HepG2 (cell line): Measurements from ENCODE around the gene STOM. TPM values are rescaled to one million over a fixed set of nuclear protein-coding genes. Genes with fewer than 3 reads are reported as not detected.

Experiments
- AFF4 ChIP-seq: sonication (generic); formaldehyde crosslinking; IDR thresholded peaks from 2 replicates; pipeline ENCODE4 v1.4.0; 2020; ENCODE audit warnings: missing genetic modification reagents
- ATF2 ChIP-seq: sonication (generic); formaldehyde crosslinking; IDR thresholded peaks from 2 replicates; pipeline ENCODE4 v1.4.0; 2020; ENCODE audit warnings: missing genetic modification reagents
- ATF3 ChIP-seq: sonication (generic); formaldehyde crosslinking; IDR thresholded peaks from 2 replicates; pipeline ENCODE4 v1.4.0; 2020; ENCODE audit warnings: missing genetic modification reagents
- ATF4 ChIP-seq, 2 experiments: fragments of 450-650 bp in 1 of 2; sonication (generic) in 1 of 2; formaldehyde crosslinking; IDR thresholded peaks; 2 replicates each; pipeline versions ENCODE4 v1.5.0 to v1.8.0; 2020 to 2022; ENCODE audit warnings: mild to moderate bottlenecking in 1 of 2, missing genetic modification reagents in 1 of 2
- ATF7 ChIP-seq, 2 experiments: fragments of 450-650 bp in 1 of 2; sonication (generic) in 1 of 2; formaldehyde crosslinking in 1 of 2; IDR thresholded peaks; 2 replicates each; pipeline versions ENCODE4 v1.4.0 to v1.6.1; 2016 to 2020; ENCODE audit warnings: antibody characterized with exemption in 1 of 2, mild to moderate bottlenecking in 1 of 2, missing genetic modification reagents in 1 of 2
- IRX3 ChIP-seq: sonication (generic); formaldehyde crosslinking; IDR thresholded peaks from 2 replicates; pipeline ENCODE4 v1.8.1; 2023; ENCODE audit warnings: mild to moderate bottlenecking, low read depth, missing genetic modification reagents, borderline replicate concordance
- JDP2 ChIP-seq: sonication (generic); formaldehyde crosslinking; IDR thresholded peaks from 2 replicates; pipeline ENCODE4 v1.8.1; 2022; ENCODE audit warnings: missing genetic modification reagents, borderline replicate concordance
- JUN ChIP-seq: sonication (generic); formaldehyde crosslinking; IDR thresholded peaks from 2 replicates; pipeline ENCODE4 v1.4.0; 2020; ENCODE audit warnings: mild to moderate bottlenecking, missing genetic modification reagents
- NFIB ChIP-seq: sonication (generic); formaldehyde crosslinking; IDR thresholded peaks from 2 replicates; pipeline ENCODE4 v1.9.0; 2021; ENCODE audit warnings: missing genetic modification reagents, mild to moderate bottlenecking, borderline replicate concordance
- RBFOX2 ChIP-seq: fragments of 200-400 bp; formaldehyde crosslinking; IDR thresholded peaks from 2 replicates; pipeline ENCODE4 v1.6.1; 2017; ENCODE audit warnings: low read depth, mild to moderate bottlenecking, low read length
- ZFP37 ChIP-seq: sonication (generic); formaldehyde crosslinking; IDR thresholded peaks from 2 replicates; pipeline ENCODE4 v1.4.0; 2020; ENCODE audit warnings: missing genetic modification reagents, borderline replicate concordance
- ZNF331 ChIP-seq: sonication (generic); formaldehyde crosslinking; IDR thresholded peaks from 2 replicates; pipeline ENCODE4 v1.4.0; 2020; ENCODE audit warnings: missing genetic modification reagents
- ZNF549 ChIP-seq: sonication (generic); formaldehyde crosslinking; IDR thresholded peaks from 2 replicates; pipeline ENCODE4 v1.5.0; 2020; ENCODE audit warnings: missing genetic modification reagents
- ZNF550 ChIP-seq: sonication (generic); formaldehyde crosslinking; IDR thresholded peaks from 2 replicates; pipeline ENCODE4 v1.4.0; 2020; ENCODE audit warnings: mild to moderate bottlenecking, missing genetic modification reagents, borderline replicate concordance
- ZNF605 ChIP-seq: sonication (generic); formaldehyde crosslinking; IDR thresholded peaks from 2 replicates; pipeline ENCODE4 v1.8.0; 2022; ENCODE audit warnings: mild to moderate bottlenecking, missing genetic modification reagents
- polyA plus RNA-seq, 8 experiments: library from polyadenylated mRNA; depleted of rRNA in 3 of 8; stranded (reverse) in 7 of 8; unstranded in 1 of 8; fragments of >200 nt; fragmentation: Illumina TruSeq in 4 of 8; extraction: Trizol in 4 of 8; gene quantifications; 2 replicates each; pipeline versions ENCODE4 v1.2.1 to v1.2.3, GENCODE V29; 2011 to 2016; ENCODE audit warnings: low read depth in 4 of 8, missing spikeins in 1 of 8, mixed read lengths in 1 of 8; ENCODE audit not compliant: insufficient read depth in 1 of 8
- total RNA-seq, 5 experiments: library from RNA; depleted of rRNA; stranded (reverse); fragments of >200 nt; fragmentation: Illumina TruSeq; extraction: Trizol; gene quantifications; 2 replicates each; pipeline ENCODE4 v1.2.3, GENCODE V29; 2016; ENCODE audit warnings: low read depth in 1 of 5
- TF ChIP-seq, protein P1 (sequence below): sonication (generic); formaldehyde crosslinking; IDR thresholded peaks from 2 replicates; pipeline ENCODE4 v1.5.0; 2020; ENCODE audit warnings: mild to moderate bottlenecking, missing genetic modification reagents, borderline replicate concordance

Gene STOM
- total and polyA plus RNA-seq, 2 of the 13 experiments (the other 11 are each of a cell fraction or from before 2014, with no cell fraction given), result 43.6 to 165 TPM

- TF ChIP-seq ATF3 (CRISPR knock-in tag) (peak; percentile 87), ZNF331 (CRISPR knock-in tag) (no peak), JDP2 (CRISPR knock-in tag) (no peak), ZNF549 (CRISPR knock-in tag) (no peak), ATF7 (IDR thresholded peaks at IDR 0.05) (peak; percentile 76), ATF7 (CRISPR knock-in tag; IDR thresholded peaks at IDR 0.05) (peak; percentile 53; the same call in 1 of the 2 replicates), ATF4 (CRISPR knock-in tag; IDR thresholded peaks at IDR 0.05) (peak; percentile 67 to 95; a peak in 3 of 4 replicates), ZNF605 (peak; percentile 73; the same call in 1 of the 2 replicates), ZNF550 (CRISPR knock-in tag) (no peak), JUN (CRISPR knock-in tag) (no peak), AFF4 (CRISPR knock-in tag) (no peak), NFIB (CRISPR knock-in tag) (no peak), RBFOX2 (peak; percentile 28; the same call in 1 of the 2 replicates), ATF2 (0 out of 2 replicates have a peak, but pooled peaks have one; percentile 26), ZFP37 (CRISPR knock-in tag) (no peak), IRX3 (no peak)
- TF ChIP-seq, protein P1, sequence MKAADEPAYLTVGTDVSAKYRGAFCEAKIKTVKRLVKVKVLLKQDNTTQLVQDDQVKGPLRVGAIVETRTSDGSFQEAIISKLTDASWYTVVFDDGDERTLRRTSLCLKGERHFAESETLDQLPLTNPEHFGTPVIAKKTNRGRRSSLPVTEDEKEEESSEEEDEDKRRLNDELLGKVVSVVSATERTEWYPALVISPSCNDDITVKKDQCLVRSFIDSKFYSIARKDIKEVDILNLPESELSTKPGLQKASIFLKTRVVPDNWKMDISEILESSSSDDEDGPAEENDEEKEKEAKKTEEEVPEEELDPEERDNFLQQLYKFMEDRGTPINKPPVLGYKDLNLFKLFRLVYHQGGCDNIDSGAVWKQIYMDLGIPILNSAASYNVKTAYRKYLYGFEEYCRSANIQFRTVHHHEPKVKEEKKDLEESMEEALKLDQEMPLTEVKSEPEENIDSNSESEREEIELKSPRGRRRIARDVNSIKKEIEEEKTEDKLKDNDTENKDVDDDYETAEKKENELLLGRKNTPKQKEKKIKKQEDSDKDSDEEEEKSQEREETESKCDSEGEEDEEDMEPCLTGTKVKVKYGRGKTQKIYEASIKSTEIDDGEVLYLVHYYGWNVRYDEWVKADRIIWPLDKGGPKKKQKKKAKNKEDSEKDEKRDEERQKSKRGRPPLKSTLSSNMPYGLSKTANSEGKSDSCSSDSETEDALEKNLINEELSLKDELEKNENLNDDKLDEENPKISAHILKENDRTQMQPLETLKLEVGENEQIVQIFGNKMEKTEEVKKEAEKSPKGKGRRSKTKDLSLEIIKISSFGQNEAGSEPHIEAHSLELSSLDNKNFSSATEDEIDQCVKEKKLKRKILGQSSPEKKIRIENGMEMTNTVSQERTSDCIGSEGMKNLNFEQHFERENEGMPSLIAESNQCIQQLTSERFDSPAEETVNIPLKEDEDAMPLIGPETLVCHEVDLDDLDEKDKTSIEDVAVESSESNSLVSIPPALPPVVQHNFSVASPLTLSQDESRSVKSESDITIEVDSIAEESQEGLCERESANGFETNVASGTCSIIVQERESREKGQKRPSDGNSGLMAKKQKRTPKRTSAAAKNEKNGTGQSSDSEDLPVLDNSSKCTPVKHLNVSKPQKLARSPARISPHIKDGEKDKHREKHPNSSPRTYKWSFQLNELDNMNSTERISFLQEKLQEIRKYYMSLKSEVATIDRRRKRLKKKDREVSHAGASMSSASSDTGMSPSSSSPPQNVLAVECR (CRISPR knock-in tag), result peak; percentile 7; the same call in 1 of the 2 replicates
These were observed 80.2 kb downstream of the STOM start (continued) for GRCh38 chr9:121289772-121290370.
